GM19467 (cell line): ENCODE data around the gene SHROOM3.
"Not testable (repeated sequence)": the region's sequence is repeated elsewhere in the genome, so short reads cannot be mapped to it uniquely, and the experiment has no call there.

Experiments
- ATAC-seq: cut with Tn5 transposase; IDR thresholded peaks from one replicate; pipeline ENCODE4 v1.9.1; 2021; ENCODE audit warnings: mild to moderate bottlenecking, moderate library complexity; ENCODE audit not compliant: unreplicated experiment

SHROOM3 gene

DNA sequence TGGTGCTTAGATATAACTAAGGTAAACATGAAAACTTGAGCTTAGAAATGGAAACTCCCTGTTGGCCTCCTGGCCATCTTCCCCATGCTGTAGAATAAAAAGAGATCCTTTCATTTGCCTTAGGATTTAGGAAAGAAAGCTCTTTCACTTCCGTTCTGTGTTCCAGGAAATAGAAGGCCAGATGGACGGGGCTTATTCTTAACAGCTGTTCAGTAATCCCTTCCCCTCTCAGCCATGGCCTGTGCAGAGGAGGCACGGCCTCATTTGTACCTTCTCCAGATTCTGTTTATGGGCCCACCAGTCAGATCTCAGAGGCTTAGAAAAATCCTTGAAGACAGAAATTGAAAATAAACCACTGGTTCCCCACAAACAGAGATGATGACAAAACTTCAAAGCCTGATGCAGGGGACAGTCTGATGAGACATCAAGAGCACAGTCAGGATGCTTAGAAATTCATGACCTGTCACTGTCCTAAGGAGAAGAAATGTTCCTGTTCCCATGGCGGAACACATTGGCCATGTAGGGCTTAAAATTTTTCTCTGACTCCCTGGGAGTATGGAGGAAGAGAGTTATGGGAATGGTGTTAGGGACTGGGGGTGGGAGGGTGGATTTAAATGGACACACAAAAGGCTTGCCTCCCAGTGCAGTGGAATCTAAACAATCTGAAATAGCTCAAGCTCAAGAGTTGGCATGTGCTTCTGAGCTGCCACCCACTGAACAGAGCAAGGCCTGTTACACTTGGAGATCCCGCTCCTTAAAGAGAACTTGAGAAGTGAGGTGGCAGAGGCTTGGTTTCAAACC, 274.1 kb downstream of the SHROOM3 start:
- no peak for ATAC-seq

GRCh38 chr4:76709772-76710090, 274.7 kb downstream of the SHROOM3 start:
- ATAC-seq, result no peak

- no peak for ATAC-seq
Measured at GRCh38 chr4:76712564-76712963, 277.5 kb downstream of the SHROOM3 start.

DNA sequence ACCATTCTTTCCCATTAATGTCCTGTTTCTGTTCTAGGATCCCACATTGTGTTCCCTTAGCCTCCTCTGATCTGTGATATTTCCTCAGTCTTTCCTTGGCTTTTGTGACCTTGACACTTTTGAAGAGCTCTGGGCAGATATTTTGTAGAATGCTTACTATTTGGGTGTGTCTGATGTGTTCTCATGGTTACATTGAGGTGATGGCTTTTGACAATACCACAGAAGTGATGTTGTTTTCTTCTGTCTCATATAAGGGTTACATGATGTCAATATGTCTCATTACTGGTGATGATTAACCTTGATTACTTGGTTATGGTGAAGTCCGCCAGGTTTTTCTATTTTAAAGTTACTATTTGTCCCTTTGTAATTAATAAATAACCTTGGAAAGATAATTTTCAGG, 279.2 kb downstream of the SHROOM3 start:
- ATAC-seq, result no peak

- ATAC-seq, result no peak
Measured at GRCh38 chr4:76716020-76716419, 281.0 kb downstream of the SHROOM3 start.

DNA sequence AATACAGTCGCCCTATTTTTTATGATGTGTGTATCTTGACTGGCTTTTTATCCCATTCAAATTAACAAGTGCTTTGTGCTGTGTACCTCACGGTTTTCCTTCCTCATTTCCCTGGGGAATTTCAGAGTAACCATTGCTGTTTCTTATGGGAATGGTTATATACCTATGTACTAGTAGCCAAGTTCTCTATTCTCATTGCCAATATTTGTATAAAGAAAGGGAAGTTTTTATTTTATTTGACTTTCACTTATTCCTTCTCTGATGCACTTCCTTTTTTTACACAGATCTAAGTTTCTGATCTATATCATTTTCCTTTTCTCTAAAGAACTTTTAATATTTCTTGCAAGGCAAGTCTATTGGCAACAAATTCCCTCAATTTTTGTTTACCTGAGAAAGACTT, 281.6 kb downstream of the SHROOM3 start:
- no peak for ATAC-seq

- ATAC-seq, result no peak
Measured at GRCh38 chr4:76717431-76717830, 282.4 kb downstream of the SHROOM3 start.

- ATAC-seq, result no peak
Measured at GRCh38 chr4:76718021-76718420, 283.0 kb downstream of the SHROOM3 start.

DNA sequence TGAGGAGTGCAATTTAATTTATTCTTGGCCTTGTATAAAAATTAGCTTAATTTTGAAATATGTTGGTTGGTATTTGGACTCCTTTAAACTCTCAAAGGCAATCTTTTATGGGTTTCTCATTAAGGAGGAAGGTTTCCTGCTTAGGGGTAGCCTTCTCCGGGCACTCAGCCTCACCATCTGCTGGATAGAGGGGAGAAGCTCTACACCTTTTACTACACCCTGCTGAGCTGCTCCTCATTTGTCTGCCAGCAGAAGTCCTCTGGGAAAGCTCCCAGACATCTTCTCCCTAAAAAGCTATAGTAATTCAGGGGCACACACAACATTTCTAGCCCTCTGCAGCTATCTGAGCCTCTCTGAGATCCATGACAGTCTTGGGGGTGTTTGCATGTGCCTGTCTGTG, 283.8 kb downstream of the SHROOM3 start:
- no peak for ATAC-seq

GRCh38 chr4:76720121-76720520, 285.1 kb downstream of the SHROOM3 start:
- ATAC-seq, result no peak

GRCh38 chr4:76722146-76722545, 287.1 kb downstream of the SHROOM3 start:
- not testable (repeated sequence) for ATAC-seq

- ATAC-seq, result no peak
Measured at GRCh38 chr4:76722838-76723237, 287.8 kb downstream of the SHROOM3 start.

- no peak for ATAC-seq
Measured at GRCh38 chr4:76723373-76723772, 288.3 kb downstream of the SHROOM3 start.

- ATAC-seq, result no peak
Measured at GRCh38 chr4:76723924-76724323, 288.9 kb downstream of the SHROOM3 start.

DNA sequence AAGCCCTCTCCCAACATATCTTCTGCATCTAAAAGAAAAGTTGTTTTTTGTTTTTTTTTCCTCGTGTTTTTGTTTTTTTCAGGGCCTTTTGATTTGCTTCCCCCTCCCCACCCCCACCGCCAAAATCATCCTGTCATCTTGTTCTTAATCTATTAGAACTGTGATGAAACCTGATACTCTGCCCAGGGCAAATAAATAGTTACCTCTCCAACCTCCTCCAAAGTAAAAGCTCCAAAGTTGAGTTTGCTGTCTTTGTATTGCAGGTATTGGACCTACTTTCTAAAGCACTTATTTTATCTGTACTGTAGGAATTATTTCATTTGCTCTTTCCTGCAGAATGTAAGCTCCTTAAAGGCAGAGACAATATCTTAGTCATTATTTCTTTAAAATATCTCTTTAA, 290.0 kb downstream of the SHROOM3 start:
- no peak for ATAC-seq

- no peak for ATAC-seq
Measured at GRCh38 chr4:76726176-76726575, 291.1 kb downstream of the SHROOM3 start.

DNA sequence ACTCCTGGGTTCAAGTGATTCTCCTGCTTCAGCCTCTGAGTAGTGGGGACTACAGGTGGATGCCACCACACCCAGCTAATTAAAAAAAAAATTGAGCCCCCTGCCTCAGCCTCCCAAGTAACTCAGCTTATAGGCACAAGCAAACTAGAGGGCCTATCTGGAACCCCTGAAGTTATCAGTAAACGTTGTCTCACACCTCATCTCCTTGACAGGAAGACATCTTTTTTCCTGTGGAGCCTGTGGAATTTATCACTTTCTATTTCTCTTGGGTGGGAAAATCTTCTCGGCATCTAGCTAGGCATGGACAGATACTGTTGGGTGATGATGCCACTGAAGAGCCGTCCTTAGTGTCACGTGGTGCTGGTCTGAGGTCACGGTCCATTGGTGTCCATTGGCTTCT, 291.6 kb downstream of the SHROOM3 start:
- ATAC-seq, result no peak

DNA sequence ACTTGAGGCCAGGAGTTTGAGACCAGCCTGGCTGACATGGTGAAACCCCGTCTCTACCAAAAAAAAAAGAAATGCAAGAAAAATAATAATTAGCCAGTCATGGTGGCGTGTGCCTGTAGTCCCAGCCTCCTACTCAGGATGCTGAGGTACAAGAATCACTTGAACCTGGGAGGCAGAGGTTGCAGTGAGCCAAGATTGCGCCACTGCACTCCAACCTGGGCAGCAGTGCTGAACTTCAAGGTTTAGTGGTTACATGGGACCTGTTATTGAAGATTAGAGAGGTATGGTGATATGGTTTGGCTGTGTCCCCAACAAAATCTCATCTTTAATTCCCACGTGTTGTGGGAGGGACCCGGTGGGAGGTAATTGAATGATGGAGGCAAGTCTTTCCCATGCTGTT, 292.9 kb downstream of the SHROOM3 start:
- not testable (repeated sequence) for ATAC-seq

GRCh38 chr4:76729460-76729859, 294.4 kb downstream of the SHROOM3 start:
- ATAC-seq, result no peak

GRCh38 chr4:76729980-76730379, 295.0 kb downstream of the SHROOM3 start:
- no peak for ATAC-seq

DNA sequence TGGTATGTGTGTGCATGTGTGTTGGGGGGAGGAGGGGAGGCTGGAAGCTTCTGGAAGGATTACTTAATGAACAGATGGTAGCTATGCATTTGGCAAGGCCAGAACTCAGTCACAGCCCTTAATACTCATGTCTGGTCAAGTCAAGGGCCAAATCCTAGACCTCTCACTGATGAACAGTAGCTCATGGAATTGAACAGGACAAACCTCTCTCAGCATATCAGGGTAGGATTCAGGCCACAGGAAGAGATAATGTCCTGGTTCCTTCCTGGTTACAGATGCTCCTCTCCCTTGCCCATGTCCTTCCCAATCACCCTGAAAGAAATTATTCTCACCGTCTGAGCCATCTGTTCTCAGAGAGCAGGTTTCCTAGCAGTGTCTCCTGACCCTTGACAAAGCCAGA, 297.2 kb downstream of the SHROOM3 start:
- no peak for ATAC-seq

DNA sequence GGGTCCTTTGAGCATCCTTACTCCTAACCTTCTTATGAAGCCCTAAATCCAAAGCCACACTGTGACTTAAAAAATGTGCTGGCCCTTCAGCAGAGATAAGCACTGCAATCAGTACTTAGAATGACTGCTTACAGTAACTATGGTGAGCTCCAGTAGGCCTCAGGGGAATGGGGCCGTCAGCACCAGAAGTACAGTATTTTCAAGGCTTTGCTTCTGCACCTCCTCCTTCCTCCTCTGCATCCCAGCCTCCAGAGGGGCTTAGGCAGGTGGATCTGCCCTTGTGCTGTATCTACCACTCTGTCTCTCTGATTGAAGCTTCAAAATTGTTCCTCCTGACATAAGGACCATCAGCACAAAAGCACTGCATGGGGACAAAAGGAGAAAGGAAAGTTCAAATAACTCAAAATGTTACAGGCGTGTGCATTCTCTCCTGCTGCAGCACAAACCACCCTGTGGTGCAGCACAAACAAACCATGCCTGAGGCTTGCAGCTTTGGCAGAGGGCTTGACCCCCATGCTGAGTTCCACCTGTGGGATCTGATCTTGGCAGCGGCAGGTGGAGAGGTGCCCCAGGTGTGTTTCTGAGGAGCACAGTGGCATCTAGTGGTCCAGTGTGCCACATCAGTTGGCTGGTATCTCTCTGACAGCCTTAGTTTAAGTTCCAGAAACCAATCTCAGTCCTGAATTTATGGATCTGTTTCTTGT, 298.2 kb downstream of the SHROOM3 start:
- no peak for ATAC-seq

DNA sequence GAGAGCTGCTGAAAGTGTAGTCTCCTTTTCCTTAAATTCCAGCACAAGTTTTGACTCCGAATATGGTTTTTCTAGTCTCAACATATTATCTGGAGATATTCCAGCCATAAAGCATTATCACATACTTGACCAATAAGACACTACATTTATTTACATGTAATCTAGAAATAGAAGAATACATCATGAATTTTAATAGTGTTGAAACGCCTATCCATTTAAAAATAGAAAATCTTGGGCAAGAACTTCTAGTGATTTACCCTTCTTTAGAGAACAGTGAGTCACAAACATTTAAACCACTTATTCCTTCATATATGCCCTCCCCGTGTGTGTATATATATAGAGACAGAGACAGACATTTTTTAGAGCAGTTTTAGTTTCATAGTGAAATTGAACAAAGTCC, 301.4 kb downstream of the SHROOM3 start:
- ATAC-seq, result no peak
